HG03066 (cell line): ENCODE measurements around the gene PDE10A.
"Not testable (repeated sequence)": the region's sequence is repeated elsewhere in the genome, so short reads cannot be mapped to it uniquely, and the experiment has no call there.

Source experiments
- ATAC-seq: cut with Tn5 transposase; IDR thresholded peaks from one replicate; pipeline ENCODE4 v1.9.1; 2021; ENCODE audit warnings: low read depth; ENCODE audit not compliant: unreplicated experiment

Gene PDE10A

GRCh38 chr6:165599596-165600487, 63.2 kb downstream of the PDE10A start:
- no peak for ATAC-seq

GRCh38 chr6:165599121-165599520, 63.9 kb downstream of the PDE10A start:
- no peak for ATAC-seq

- no peak for ATAC-seq
Measured at GRCh38 chr6:165597821-165598220, 65.2 kb downstream of the PDE10A start.

GRCh38 chr6:165594584-165595333, 68.3 kb downstream of the PDE10A start:
- ATAC-seq, result no peak

- ATAC-seq, result not testable (repeated sequence)
Measured at GRCh38 chr6:165592947-165593346, 70.1 kb downstream of the PDE10A start.

GRCh38 chr6:165588515-165588914, 74.5 kb downstream of the PDE10A start:
- no peak for ATAC-seq

GRCh38 chr6:165587206-165587605, 75.8 kb downstream of the PDE10A start:
- no peak for ATAC-seq

GRCh38 chr6:165586706-165587105, 76.3 kb downstream of the PDE10A start:
- ATAC-seq, result no peak

- ATAC-seq, result no peak
Measured at GRCh38 chr6:165585060-165585459, 78.0 kb downstream of the PDE10A start.

- no peak for ATAC-seq
Measured at GRCh38 chr6:165584541-165584940, 78.5 kb downstream of the PDE10A start.

GRCh38 chr6:165581678-165582077, 81.4 kb downstream of the PDE10A start:
- no peak for ATAC-seq

- no peak for ATAC-seq
Measured at GRCh38 chr6:165580136-165580535, 82.9 kb downstream of the PDE10A start.

- ATAC-seq, result no peak
Measured at GRCh38 chr6:165579151-165579550, 83.9 kb downstream of the PDE10A start.

GRCh38 chr6:165577556-165577955, 85.5 kb downstream of the PDE10A start:
- ATAC-seq, result no peak

GRCh38 chr6:165575158-165575549, 87.9 kb downstream of the PDE10A start:
- no peak for ATAC-seq

- no peak for ATAC-seq
Measured at GRCh38 chr6:165574220-165575157, 88.6 kb downstream of the PDE10A start.

GRCh38 chr6:165573671-165574070, 89.4 kb downstream of the PDE10A start:
- ATAC-seq, result no peak

- peak; percentile 50 for ATAC-seq
Measured at GRCh38 chr6:165571721-165572132, 91.3 kb downstream of the PDE10A start.

- ATAC-seq, result peak; percentile 13
Measured at GRCh38 chr6:165571068-165571682, 91.9 kb downstream of the PDE10A start.

- no peak for ATAC-seq
Measured at GRCh38 chr6:165568326-165568725, 94.7 kb downstream of the PDE10A start.
